ENCODE results near the gene SPHK1.

The SPHK1 gene

DNA sequence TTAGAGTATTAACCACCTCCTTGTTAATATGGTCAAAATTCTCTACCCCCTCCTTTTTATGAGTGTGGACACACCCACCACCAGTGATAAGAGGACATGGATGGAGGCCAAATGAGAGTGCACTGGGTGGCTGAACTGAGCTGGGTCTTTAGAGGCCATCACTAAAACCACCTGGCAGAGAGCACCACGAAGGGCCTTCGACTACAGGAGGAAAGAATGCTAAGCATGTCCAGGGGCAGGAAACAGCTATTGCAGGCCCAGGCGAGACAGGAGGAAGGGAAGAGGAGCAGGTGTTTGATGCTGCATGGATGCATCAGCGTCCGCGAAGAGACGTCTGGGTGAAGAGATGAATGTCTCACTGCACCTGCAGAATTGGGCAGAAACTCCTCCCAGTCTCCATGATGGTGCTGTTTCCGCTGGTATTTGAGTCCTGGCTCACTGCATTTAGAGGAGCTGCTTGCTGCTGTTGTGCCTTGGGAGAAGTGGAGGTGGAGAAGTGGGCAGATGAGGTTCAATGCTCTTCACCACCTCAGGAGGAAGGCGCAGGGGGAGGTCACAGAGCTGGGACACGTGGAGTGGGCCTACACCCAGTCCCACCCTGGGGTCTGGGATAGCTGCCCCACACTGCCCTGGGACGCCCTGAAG lies 33.2 kb downstream of the SPHK1 start:
- no peak for TF ChIP-seq TAF1 (IDR thresholded peaks at IDR 0.05; ENCODE audit: borderline replicate concordance, low read depth, low read length)
- TF ChIP-seq POLR2A (IDR thresholded peaks at IDR 0.05; ENCODE audit: low read depth, low read length) = no peak
- DNase-seq (ENCODE audit: insufficient read length) (no peak), FAIRE-seq (no peak)

DNA sequence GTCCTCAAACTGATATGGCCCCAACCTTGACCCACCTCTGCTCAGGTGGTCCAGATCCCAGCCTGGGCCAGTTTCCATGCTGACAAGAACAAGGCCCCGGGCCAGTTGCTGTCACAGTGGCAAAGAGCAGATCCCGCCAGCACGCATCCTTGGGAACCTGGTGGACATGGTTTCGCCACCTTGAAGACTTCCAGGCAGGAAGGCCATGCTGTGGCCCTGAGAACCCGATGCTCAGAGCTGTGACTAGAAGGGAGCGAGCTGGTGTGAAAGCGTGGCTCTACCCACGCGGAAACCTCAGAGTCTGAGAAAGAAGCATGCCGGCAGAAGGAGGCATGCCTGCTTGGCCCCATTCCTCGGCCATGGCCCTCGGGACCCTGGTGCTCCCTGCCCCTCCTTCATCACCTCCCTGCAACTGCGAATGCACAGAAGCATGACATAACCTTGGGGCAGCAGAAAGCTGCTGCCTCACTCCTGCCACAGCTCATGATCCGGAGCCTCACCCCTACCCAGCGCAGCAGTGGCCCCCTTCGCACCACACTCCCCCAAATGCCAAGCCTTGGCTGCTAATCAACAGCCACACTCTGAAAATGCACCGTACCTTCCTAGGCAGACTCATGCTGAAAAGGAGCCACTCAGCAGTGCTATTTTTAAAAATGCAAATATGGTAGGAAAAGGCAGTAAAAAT lies 35.3 kb downstream of the SPHK1 start:
- TF ChIP-seq POLR2A (IDR thresholded peaks at IDR 0.05; ENCODE audit: low read depth, low read length) = no peak
- TF ChIP-seq TAF1 (IDR thresholded peaks at IDR 0.05; ENCODE audit: borderline replicate concordance, low read depth, low read length) = no peak
- FAIRE-seq = no peak
- no peak for DNase-seq (ENCODE audit: insufficient read length)

DNA sequence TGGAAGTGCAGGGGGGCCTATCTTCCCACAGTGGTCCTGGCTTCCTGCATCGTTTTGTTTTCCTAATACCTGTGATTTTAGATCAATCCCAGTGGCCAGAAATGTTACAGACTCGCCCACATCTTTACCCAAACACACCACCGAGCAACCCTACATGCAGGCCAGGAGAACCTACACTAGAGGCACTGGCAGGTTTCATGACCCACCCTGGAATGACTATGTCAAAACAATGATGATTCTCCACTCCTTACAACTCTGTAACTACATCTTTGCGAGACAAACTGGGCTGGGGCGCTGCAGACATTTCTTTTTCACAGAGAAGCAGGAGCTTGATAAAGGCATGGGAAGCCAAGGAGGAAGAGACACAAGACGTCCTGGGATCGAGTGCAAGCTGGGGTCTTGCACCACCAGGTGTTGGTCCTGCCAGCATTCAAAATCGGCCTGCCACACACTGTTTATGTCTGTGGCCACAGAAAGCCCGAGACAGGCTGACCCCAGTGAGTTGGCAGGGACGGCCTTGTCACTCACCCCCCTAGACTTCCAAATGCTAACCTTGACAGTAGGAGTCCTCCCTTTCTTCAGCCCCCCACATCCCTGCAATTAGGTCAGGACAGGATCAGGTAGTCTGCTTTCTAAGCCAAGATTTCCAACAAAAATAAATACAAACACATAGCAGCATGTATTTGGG lies 36.1 kb downstream of the SPHK1 start:
- peak; percentile 66 for FAIRE-seq
- no peak for DNase-seq (ENCODE audit: insufficient read length)
- TF ChIP-seq POLR2A (IDR thresholded peaks at IDR 0.05; ENCODE audit: low read depth, low read length) = no peak
- TF ChIP-seq POLR2AphosphoS5 (IDR thresholded peaks at IDR 0.05; ENCODE audit: low read depth, low read length) = no peak
- no peak for TF ChIP-seq TAF1 (IDR thresholded peaks at IDR 0.05; ENCODE audit: borderline replicate concordance, low read depth, low read length)

DNA sequence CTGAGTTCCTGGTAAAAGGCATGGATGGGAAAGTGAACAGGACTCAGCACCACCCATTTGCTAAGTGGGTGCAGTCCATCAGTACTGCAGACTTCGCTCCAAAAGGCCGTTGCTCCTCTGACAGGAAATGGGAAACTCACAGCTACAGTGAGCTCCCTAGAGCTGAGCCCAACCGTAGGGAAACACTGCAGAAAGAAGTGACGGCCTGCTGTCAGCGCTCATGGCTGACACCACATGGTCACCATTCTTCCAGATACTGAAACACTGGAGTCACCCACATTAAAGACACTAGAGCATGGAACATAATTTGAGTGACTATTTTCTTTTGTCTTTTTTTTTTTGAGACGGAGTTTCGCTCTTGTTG lies 36.6 kb downstream of the SPHK1 start:
- no peak for FAIRE-seq
- no peak for DNase-seq (ENCODE audit: insufficient read length)
- TF ChIP-seq TAF1 (IDR thresholded peaks at IDR 0.05; ENCODE audit: borderline replicate concordance, low read depth, low read length) (no peak), POLR2A (IDR thresholded peaks at IDR 0.05; ENCODE audit: low read depth, low read length) (no peak), POLR2AphosphoS5 (IDR thresholded peaks at IDR 0.05; ENCODE audit: low read depth, low read length) (no peak)

DNA sequence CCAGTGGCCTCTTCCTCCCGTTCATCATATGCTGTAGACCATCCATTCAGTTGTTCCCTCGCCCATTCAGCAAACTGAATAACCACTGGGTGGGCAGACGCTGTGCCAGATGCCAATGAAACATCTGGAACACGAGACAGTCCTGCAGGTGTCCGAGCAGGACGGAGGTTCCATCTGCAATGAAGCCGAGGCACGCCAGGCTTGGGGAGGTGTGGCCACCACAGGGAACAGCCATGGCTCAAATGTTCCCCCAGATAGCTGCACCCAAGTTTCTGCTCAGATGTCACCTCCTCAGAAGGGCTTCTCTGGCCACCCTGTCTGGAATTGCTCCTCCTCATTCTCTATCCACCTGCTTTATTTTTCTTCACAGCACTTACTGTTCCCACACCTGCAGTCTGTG lies 38.0 kb downstream of the SPHK1 start:
- TF ChIP-seq TAF1 (IDR thresholded peaks at IDR 0.05; ENCODE audit: borderline replicate concordance, low read depth, low read length) = no peak
- TF ChIP-seq POLR2A (IDR thresholded peaks at IDR 0.05; ENCODE audit: low read depth, low read length) = no peak
- FAIRE-seq (no peak), DNase-seq (ENCODE audit: insufficient read length) (no peak)

DNA sequence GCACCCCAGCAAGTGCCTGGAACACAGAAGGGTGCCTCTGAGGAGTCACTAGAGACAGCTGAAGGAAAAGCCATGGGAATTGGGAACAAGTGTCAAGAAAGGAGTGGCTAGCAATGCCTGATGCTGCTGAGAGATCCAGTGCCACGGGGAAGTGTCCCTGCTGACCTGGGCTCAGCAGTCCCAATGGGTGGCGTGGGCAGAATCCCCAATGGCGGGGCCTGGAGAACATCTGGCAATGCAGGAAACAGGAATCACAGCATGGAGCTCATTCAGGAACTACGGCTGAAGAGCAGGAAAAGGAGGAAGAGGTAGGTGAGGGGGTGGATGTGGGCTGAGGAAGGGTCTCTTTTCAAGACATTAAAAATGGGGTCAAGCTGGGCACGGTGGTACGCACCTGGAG lies 38.5 kb downstream of the SPHK1 start:
- FAIRE-seq (no peak), DNase-seq (ENCODE audit: insufficient read length) (no peak)
- TF ChIP-seq TAF1 (IDR thresholded peaks at IDR 0.05; ENCODE audit: borderline replicate concordance, low read depth, low read length) (no peak), POLR2AphosphoS5 (IDR thresholded peaks at IDR 0.05; ENCODE audit: low read depth, low read length) (no peak), POLR2A (IDR thresholded peaks at IDR 0.05; ENCODE audit: low read depth, low read length) (no peak)

DNA sequence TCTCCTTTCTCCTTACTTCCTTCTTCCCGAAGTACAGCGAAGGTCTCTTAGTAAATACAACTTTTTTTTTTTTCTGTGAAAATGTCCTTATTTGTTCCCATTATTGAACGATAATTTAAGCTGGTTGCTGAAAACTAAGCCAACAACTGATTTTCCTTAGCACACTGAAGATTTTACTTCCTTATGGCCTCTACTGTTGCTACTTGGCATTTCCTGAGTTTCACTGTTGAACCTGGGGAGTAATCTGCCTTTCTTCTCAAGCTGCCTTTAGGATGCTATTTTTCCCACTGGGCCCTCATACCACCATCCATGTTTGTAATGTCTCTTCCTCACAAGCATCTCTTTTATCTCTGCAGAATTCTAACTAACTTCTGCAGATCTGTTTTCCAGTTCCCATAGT lies 42.4 kb downstream of the SPHK1 start:
- TF ChIP-seq TAF1 (IDR thresholded peaks at IDR 0.05; ENCODE audit: borderline replicate concordance, low read depth, low read length) (no peak), POLR2A (IDR thresholded peaks at IDR 0.05; ENCODE audit: low read depth, low read length) (no peak), POLR2AphosphoS5 (IDR thresholded peaks at IDR 0.05; ENCODE audit: low read depth, low read length) (no peak)
- no peak for FAIRE-seq
- DNase-seq (ENCODE audit: insufficient read length) = no peak

DNA sequence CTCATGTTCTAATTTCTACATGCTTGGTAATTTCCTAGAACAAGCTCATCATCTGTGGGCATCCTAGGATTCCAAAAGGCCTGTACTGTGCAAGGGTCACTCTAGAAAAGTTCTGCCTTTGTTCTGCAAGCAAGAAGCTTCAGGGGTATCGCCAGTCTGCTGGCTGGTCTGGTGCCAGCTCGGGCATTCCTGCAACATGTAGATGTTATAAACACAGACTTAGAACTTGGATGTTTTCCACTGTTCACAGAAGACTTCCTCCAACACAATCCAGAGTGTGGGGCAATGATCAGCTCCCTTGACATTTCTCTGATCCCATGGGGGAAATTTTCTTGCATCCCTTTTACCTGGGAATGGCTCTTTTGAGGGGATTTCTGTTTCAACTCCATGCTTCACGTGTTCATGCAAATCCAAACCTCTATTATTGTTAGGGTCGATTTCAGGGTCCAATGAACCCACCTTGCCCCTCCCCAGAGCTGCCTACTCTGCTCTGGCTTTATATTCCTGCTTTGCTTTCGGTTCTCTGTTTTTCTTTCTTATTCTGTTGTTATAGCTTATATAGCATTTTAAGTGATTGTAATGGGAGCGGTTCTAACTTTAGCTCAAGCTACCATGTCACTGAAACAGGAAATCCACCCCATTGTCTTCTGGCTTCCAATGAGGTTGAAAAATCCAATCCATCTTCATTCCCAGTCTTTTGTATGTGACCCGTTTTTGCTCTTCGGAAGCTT lies 43.3 kb downstream of the SPHK1 start:
- DNase-seq (ENCODE audit: insufficient read length) (no peak), FAIRE-seq (no peak)
- no peak for TF ChIP-seq POLR2A (IDR thresholded peaks at IDR 0.05; ENCODE audit: low read depth, low read length)
- TF ChIP-seq TAF1 (IDR thresholded peaks at IDR 0.05; ENCODE audit: borderline replicate concordance, low read depth, low read length) = no peak
- no peak for TF ChIP-seq POLR2AphosphoS5 (IDR thresholded peaks at IDR 0.05; ENCODE audit: low read depth, low read length)

DNA sequence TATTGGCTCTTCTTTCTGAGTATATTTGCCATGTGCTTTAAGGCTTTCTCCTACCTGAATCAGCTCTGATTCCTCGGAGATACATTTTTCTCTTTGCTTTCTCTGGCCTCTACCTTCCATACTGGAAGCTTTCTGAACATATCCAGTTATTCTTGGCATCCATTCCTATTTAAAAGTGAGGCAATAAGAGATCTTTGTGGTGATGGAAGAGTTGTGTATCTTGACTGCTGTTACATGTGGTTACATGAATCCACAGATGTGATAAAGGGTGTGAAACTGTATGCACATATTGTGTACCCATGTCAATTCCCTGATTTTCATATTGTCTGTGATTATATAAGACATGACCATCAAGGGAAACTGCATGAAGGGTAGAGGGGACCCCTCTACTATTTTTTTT lies 44.1 kb downstream of the SPHK1 start:
- no peak for FAIRE-seq
- DNase-seq (ENCODE audit: insufficient read length) = no peak
- TF ChIP-seq POLR2AphosphoS5 (IDR thresholded peaks at IDR 0.05; ENCODE audit: low read depth, low read length) (no peak), POLR2A (IDR thresholded peaks at IDR 0.05; ENCODE audit: low read depth, low read length) (no peak), TAF1 (IDR thresholded peaks at IDR 0.05; ENCODE audit: borderline replicate concordance, low read depth, low read length) (no peak)

DNA sequence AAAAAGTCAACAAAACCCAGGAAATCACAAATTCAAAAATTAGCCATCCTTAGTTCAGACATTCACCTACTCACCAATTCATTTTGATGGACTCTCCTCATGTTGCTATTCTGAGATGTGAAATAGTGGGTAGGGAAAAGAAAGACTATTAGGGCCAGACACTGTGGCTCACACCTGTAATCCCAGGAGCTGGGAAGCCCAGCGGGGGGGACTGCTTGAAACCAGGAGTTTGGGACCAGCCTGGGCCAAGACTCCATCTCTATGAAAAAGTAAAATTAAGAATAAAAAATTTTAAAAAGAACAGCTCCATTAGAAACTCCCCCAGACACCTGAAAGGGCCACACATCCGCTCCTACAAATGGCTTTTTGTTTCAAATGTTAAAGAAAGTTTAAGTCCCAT lies 47.1 kb downstream of the SPHK1 start:
- no peak for TF ChIP-seq TAF1 (IDR thresholded peaks at IDR 0.05; ENCODE audit: borderline replicate concordance, low read depth, low read length)
- no peak for TF ChIP-seq POLR2AphosphoS5 (IDR thresholded peaks at IDR 0.05; ENCODE audit: low read depth, low read length)
- no peak for TF ChIP-seq POLR2A (IDR thresholded peaks at IDR 0.05; ENCODE audit: low read depth, low read length)
- no peak for FAIRE-seq
- no peak for DNase-seq (ENCODE audit: insufficient read length)

DNA sequence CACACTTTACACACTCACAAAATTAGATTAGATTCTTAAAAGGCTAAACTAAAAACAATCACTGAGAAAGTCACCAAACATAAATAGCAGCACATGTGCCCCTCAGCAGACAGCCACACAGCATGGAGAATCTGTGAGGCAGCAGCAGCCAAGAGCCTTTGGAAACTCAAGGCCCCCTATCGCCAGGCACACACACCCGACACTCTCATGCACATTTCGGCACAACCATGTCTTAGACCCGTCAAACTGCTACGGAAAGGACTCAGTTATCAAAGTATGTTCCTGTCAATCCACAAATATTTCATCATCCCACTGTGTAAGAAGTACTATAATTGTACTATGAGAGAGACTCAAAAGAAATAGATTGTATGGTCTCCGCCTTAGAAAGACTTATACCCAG lies 47.6 kb downstream of the SPHK1 start:
- FAIRE-seq = no peak
- TF ChIP-seq TAF1 (IDR thresholded peaks at IDR 0.05; ENCODE audit: borderline replicate concordance, low read depth, low read length) (no peak), POLR2A (IDR thresholded peaks at IDR 0.05; ENCODE audit: low read depth, low read length) (no peak), POLR2AphosphoS5 (IDR thresholded peaks at IDR 0.05; ENCODE audit: low read depth, low read length) (no peak)

More for the DNA sequence above, 47.6 kb downstream of the SPHK1 start:
- DNase-seq (ENCODE audit: insufficient read length) = no peak
